HL-60 (cell line): Measurements from ENCODE around the gene POU2AF3.

Source experiments
- DNase-seq, 2 experiments: peaks; one replicate each; pipeline ENCODE4 v3.0.0-alpha.2; 2010 to 2020; ENCODE audit warnings: low read depth in 1 of 2, low spot score in 1 of 2
- H3K27ac ChIP-seq: fragments of 250-450 bp; sonication (Bioruptor Pico); replicated peaks from 2 replicates; pipeline ENCODE4 v1.5.1; 2020; ENCODE audit warnings: mild to moderate bottlenecking, moderate library complexity
- H3K27me3 ChIP-seq: fragments of 250-450 bp; sonication (Bioruptor Pico); 2 replicates; pipeline ENCODE4 v1.5.1; 2021; ENCODE audit warnings: mild to moderate bottlenecking, moderate library complexity; ENCODE audit not compliant: insufficient read depth, poor library complexity, severe bottlenecking
- H3K4me3 ChIP-seq: replicated peaks from 2 replicates; pipeline ENCODE4 v1.5.1; 2011; ENCODE audit warnings: mild to moderate bottlenecking, control low read depth, low read length; ENCODE audit not compliant: insufficient read depth
- CTCF ChIP-seq: IDR thresholded peaks from one replicate; pipeline ENCODE4 v1.5.1; 2011; ENCODE audit warnings: low read length, control low read depth, inconsistent platforms; ENCODE audit not compliant: insufficient read depth
- GABPA ChIP-seq: IDR thresholded peaks from 2 replicates; pipeline ENCODE4 v1.6.1; 2012; ENCODE audit warnings: low read depth
- POLR2AphosphoS5 ChIP-seq: IDR thresholded peaks from 2 replicates; pipeline ENCODE4 v1.6.1; 2012; ENCODE audit warnings: low read depth
- REST ChIP-seq: IDR thresholded peaks from 2 replicates; pipeline ENCODE4 v1.6.1; 2012; ENCODE audit warnings: low read depth; ENCODE audit not compliant: insufficient replicate concordance
- SPI1 ChIP-seq: IDR thresholded peaks from 2 replicates; pipeline ENCODE4 v1.6.1; 2012; ENCODE audit warnings: low read depth, mild to moderate bottlenecking, borderline replicate concordance

The POU2AF3 gene

DNA sequence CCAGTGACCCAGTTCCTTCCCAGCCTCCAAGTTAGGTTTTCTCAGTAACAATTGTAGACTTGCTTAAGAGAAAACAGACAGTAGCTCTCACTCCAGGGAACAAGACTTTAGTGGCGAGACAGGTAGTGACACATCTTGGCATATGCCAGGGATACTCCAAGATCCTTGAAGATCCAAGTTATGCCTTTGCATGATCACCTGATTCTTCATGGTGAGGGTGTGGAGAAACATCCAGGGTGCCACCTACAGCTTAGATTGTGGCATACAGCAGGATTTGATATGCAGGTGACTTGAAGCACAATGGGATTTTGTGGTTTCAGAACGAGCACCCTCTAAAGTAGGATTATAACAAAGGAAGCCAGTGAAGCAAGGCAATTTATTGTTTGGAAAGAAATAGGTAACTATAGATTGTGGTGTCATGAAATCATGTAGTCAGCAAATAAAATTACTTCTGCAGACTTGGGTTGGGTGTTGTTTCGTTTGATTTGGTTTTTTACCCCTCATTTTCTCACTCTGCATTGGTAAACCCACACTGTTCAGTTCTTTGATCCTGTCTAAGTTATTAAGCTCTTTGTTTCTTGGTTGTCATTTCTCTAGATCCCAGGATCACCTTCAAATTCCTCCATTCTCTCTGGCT, 9.2 kb downstream of the POU2AF3 start:
- no peak overlapping the region for H3K4me3 ChIP-seq
- no peak overlapping the region for H3K27ac ChIP-seq
- H3K27me3 ChIP-seq: peaks cover 10% of the 10 kb centered on the region
- DNase-seq: no peak
- TF ChIP-seq CTCF (no peak), SPI1 (no peak), POLR2AphosphoS5 (no peak), REST (no peak), GABPA (no peak)

- TF ChIP-seq REST (no peak), SPI1 (no peak), CTCF (no peak), POLR2AphosphoS5 (no peak), GABPA (no peak)
- Histone ChIP-seq H3K4me3 (no peak overlapping the region), H3K27me3 (peaks cover 9% of the 10 kb centered on the region), H3K27ac (no peak overlapping the region)
- no peak for DNase-seq
Measured at GRCh38 chr11:111308140-111308539, 9.8 kb downstream of the POU2AF3 start.

GRCh38 chr11:111309215-111309915, 11.0 kb downstream of the POU2AF3 start:
- H3K27me3 ChIP-seq: no peaks in the 10 kb centered on the region
- DNase-seq: no peak
- TF ChIP-seq CTCF (no peak), SPI1 (no peak)
- no peak overlapping the region for H3K4me3 ChIP-seq
- H3K27ac ChIP-seq: no peak overlapping the region

DNA sequence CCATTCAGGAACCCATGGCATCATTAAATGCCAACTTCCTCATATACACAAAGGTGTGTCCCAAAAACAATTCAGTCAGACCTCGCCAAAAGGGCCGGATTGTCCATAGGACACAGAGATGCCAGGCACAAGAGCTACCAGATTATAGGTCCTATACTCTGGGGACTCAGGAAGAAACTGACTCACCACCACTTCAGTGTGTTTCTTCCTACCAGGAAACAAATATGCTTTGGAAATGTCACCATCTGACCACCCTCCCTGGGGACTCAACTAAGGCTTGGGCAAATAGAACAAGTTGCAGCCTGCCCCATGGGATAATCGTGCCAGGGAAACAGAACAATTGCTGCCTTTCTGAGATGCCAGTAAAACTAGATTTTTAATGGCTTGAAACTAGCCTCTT, 11.7 kb downstream of the POU2AF3 start:
- Histone ChIP-seq H3K27ac (no peak overlapping the region), H3K27me3 (no peaks in the 10 kb centered on the region), H3K4me3 (no peak overlapping the region)
- TF ChIP-seq GABPA (no peak), SPI1 (no peak), POLR2AphosphoS5 (no peak), REST (no peak), CTCF (no peak)
- no peak for DNase-seq
